Lower leg skin (tissue), 3 donors: ENCODE results near the gene LIN9.

ENCODE experiments used
- CTCF ChIP-seq, 3 donors: fragments of 450-650 bp; IDR thresholded peaks; one replicate each; pipeline ENCODE4 v1.5.1; 2016; ENCODE audit warnings: antibody characterized with exemption in 3 of 3, mild to moderate bottlenecking in 3 of 3, moderate library complexity in 2 of 3
- POLR2A ChIP-seq, 2 donors: fragments of 450-650 bp; IDR thresholded peaks; one replicate each; pipeline ENCODE4 v1.6.1; 2016 to 2017; ENCODE audit warnings: antibody characterized with exemption in 2 of 2, mild to moderate bottlenecking in 1 of 2, moderate library complexity in 1 of 2

DNA sequence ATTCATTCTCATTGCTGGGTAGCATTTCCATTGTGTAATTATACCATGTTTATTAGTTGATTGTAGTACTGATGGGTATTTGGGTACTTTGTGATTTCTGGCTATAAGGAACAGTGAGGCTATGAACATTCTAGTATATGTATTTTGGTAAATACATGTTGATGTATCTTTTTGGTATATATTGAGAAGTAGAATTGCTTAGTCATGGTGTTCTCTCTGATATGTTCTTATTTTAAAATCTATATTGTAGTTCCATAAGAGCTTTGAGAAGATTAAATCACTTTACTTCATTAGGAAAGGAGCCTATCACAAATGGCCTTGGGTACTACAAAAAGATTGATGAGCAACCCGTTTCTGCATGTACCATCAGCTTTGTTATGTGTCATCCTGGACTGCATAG, 72.1 kb downstream of the LIN9 start:
- TF ChIP-seq CTCF (IDR thresholded peaks at IDR 0.05) = no peak
- TF ChIP-seq POLR2A (IDR thresholded peaks at IDR 0.05) = no peak
